Measurements from ENCODE around the gene PDLIM1.
A peak's percentile ranks its signal among the peaks of the same experiment; 100 is the strongest.

Gene PDLIM1

GRCh38 chr10:95275726-95276366 lies 15.0 kb downstream of the PDLIM1 start:
- H3K4me3 Mint-ChIP-seq, result no peak overlapping the region
- H3K9me3 Mint-ChIP-seq, result no peaks in the 10 kb centered on the region
- no peak for ATAC-seq (ENCODE audit: low read depth)
- H3K4me1 Mint-ChIP-seq, result peaks cover 44% of the 10 kb centered on the region
- peak overlapping the region; percentile 42 for H3K27ac Mint-ChIP-seq
- H3K27me3 Mint-ChIP-seq, result no peaks in the 10 kb centered on the region
- DNase-seq (ENCODE audit: low spot score in 2 of 2), result no peak
- H3K36me3 Mint-ChIP-seq, result peaks cover 14% of the 10 kb centered on the region

- Mint-ChIP-seq H3K4me3 (no peak overlapping the region), H3K4me1 (peaks cover 32% of the 10 kb centered on the region), H3K27me3 (no peaks in the 10 kb centered on the region), H3K27ac (peak overlapping the region; percentile 42), H3K9me3 (no peaks in the 10 kb centered on the region), H3K36me3 (peaks cover 22% of the 10 kb centered on the region)
- ATAC-seq (ENCODE audit: low read depth) (no peak), DNase-seq (ENCODE audit: low spot score in 2 of 2) (no peak)
Measured at GRCh38 chr10:95273393-95274312, 17.1 kb downstream of the PDLIM1 start.

GRCh38 chr10:95268438-95268837 lies 22.4 kb downstream of the PDLIM1 start:
- peaks cover 31% of the 10 kb centered on the region for H3K36me3 Mint-ChIP-seq
- H3K4me1 Mint-ChIP-seq, result peaks cover 18% of the 10 kb centered on the region
- H3K9me3 Mint-ChIP-seq, result no peaks in the 10 kb centered on the region
- peak overlapping the region; percentile 100 for H3K27ac Mint-ChIP-seq
- ATAC-seq (ENCODE audit: low read depth), result no peak
- DNase-seq (ENCODE audit: low spot score in 2 of 2), result no peak
- no peak overlapping the region for H3K4me3 Mint-ChIP-seq
- no peaks in the 10 kb centered on the region for H3K27me3 Mint-ChIP-seq

DNA sequence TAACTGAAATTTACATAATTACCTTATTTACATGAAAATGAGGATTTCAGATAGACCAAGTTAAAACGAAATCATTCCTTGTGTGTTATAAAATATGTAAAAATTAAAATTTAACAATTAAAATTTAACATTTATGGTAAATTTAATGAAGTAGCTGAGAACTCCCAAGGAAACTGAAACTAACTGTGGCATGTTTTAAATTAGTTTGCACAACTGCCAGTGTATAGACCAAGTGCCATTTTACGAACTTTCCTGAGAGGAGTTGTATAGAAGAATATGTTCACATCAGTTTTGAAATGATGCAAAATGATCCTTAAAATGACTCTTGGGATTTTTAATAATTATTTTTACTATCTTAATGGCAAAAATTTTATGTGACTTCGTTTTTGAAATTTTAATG lies 23.6 kb downstream of the PDLIM1 start:
- Mint-ChIP-seq H3K4me1 (peaks cover 20% of the 10 kb centered on the region), H3K27me3 (no peaks in the 10 kb centered on the region), H3K27ac (peak overlapping the region; percentile 100), H3K4me3 (no peak overlapping the region), H3K36me3 (peaks cover 34% of the 10 kb centered on the region), H3K9me3 (no peaks in the 10 kb centered on the region)
- DNase-seq (ENCODE audit: low spot score in 2 of 2) (no peak), ATAC-seq (ENCODE audit: low read depth) (no peak)

GRCh38 chr10:95266674-95267095 lies 24.1 kb downstream of the PDLIM1 start:
- no peaks in the 10 kb centered on the region for H3K27me3 Mint-ChIP-seq
- ATAC-seq (ENCODE audit: low read depth), result peak; percentile 97
- H3K27ac Mint-ChIP-seq, result peak overlapping the region; percentile 100
- H3K4me1 Mint-ChIP-seq, result peaks cover 20% of the 10 kb centered on the region
- peaks cover 34% of the 10 kb centered on the region for H3K36me3 Mint-ChIP-seq
- peak in 1 of 2 donors; percentile 63 for DNase-seq (ENCODE audit: low spot score in 2 of 2)
- H3K9me3 Mint-ChIP-seq, result no peaks in the 10 kb centered on the region
- peak overlapping the region; percentile 66 for H3K4me3 Mint-ChIP-seq

DNA sequence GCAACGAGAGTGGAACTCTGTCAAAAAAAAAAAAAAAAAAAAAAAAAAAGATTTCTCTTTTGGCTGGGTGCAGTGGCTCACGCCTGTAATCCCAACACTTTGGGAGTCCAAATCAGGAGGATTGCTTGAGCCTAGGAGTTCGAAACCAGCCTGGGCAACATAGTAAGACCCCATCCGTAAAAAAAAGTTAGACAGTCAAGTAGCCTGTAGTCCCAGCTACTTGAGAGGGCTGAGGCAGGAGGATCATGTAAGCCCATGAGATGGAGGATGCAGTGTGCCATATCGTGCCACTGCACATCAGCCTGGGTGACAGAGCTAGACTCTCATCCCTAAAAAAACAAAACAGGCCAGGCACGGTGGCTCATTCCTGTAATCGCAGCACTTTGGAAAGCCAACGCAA lies 25.2 kb downstream of the PDLIM1 start:
- H3K9me3 Mint-ChIP-seq, result no peaks in the 10 kb centered on the region
- H3K27ac Mint-ChIP-seq, result peak overlapping the region; percentile 100
- no peak overlapping the region for H3K4me3 Mint-ChIP-seq
- peaks cover 38% of the 10 kb centered on the region for H3K36me3 Mint-ChIP-seq
- ATAC-seq (ENCODE audit: low read depth) (no peak), DNase-seq (ENCODE audit: low spot score in 2 of 2) (no peak)
- peaks cover 20% of the 10 kb centered on the region for H3K4me1 Mint-ChIP-seq
- H3K27me3 Mint-ChIP-seq, result no peaks in the 10 kb centered on the region

GRCh38 chr10:95264227-95265051 lies 26.4 kb downstream of the PDLIM1 start:
- Mint-ChIP-seq H3K27ac (peak overlapping the region; percentile 100), H3K9me3 (no peaks in the 10 kb centered on the region), H3K4me3 (no peak overlapping the region), H3K27me3 (no peaks in the 10 kb centered on the region), H3K36me3 (peaks cover 35% of the 10 kb centered on the region), H3K4me1 (peaks cover 20% of the 10 kb centered on the region)
- ATAC-seq (ENCODE audit: low read depth), result no peak
- DNase-seq (ENCODE audit: low spot score in 2 of 2), result no peak

DNA sequence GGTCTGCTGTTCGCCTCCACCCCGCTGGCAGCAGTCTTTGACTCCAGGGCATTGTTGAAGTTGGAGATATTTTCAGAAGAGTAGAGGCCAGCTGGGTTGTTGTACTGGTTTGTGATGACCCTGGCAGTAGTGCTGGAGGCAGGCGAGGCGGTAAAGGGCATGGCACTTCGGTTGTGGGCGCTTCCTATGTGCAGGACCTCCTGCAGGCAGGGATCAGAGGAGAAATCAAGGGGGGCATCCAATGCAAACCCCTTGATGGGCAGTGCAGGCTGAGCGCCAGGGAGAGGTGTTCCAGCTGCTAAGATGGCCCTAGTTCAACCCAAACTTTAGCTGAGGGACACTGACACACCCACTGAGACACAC lies 27.0 kb downstream of the PDLIM1 start:
- H3K27me3 Mint-ChIP-seq, result no peaks in the 10 kb centered on the region
- peaks cover 37% of the 10 kb centered on the region for H3K36me3 Mint-ChIP-seq
- no peak overlapping the region for H3K4me3 Mint-ChIP-seq
- peaks cover 22% of the 10 kb centered on the region for H3K4me1 Mint-ChIP-seq
- no peak for ATAC-seq (ENCODE audit: low read depth)
- no peak for DNase-seq (ENCODE audit: low spot score in 2 of 2)
- no peaks in the 10 kb centered on the region for H3K9me3 Mint-ChIP-seq
- H3K27ac Mint-ChIP-seq, result peak overlapping the region; percentile 100

GRCh38 chr10:95262763-95263518 lies 27.9 kb downstream of the PDLIM1 start:
- ATAC-seq (ENCODE audit: low read depth), result peak; percentile 20
- no peak overlapping the region for H3K4me3 Mint-ChIP-seq

DNA sequence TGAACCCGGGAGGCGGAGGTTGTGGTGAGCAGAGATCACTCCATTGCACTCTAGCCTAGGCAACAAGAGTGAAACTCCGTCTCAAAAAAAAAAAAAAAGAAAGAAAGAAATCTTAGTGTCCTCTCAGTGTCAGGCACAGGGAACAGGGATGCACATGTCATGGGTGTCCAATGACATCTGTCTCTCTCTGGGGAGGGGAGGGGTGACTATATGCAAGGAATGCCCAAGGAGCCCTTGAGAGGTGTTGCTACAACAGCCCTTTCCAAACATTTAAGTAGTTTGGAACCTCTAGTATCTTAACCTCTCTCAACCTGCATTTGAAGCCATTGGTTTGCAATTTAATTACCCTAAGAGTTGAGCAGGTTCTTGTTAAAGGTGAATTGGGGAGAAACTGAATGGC lies 28.9 kb downstream of the PDLIM1 start:
- Mint-ChIP-seq H3K36me3 (peaks cover 49% of the 10 kb centered on the region), H3K27me3 (no peaks in the 10 kb centered on the region), H3K27ac (peak overlapping the region; percentile 100), H3K4me3 (no peak overlapping the region), H3K9me3 (peaks cover 4% of the 10 kb centered on the region), H3K4me1 (peaks cover 22% of the 10 kb centered on the region)
- ATAC-seq (ENCODE audit: low read depth) (no peak), DNase-seq (ENCODE audit: low spot score in 2 of 2) (no peak)

More at GRCh38 chr10:95262763-95263518, 27.9 kb downstream of the PDLIM1 start:
- peak overlapping the region; percentile 100 for H3K27ac Mint-ChIP-seq
- H3K27me3 Mint-ChIP-seq, result no peaks in the 10 kb centered on the region
- peaks cover 1% of the 10 kb centered on the region for H3K9me3 Mint-ChIP-seq
- H3K36me3 Mint-ChIP-seq, result peaks cover 40% of the 10 kb centered on the region
- H3K4me1 Mint-ChIP-seq, result peaks cover 22% of the 10 kb centered on the region
- DNase-seq (ENCODE audit: low spot score in 2 of 2), result no peak

DNA sequence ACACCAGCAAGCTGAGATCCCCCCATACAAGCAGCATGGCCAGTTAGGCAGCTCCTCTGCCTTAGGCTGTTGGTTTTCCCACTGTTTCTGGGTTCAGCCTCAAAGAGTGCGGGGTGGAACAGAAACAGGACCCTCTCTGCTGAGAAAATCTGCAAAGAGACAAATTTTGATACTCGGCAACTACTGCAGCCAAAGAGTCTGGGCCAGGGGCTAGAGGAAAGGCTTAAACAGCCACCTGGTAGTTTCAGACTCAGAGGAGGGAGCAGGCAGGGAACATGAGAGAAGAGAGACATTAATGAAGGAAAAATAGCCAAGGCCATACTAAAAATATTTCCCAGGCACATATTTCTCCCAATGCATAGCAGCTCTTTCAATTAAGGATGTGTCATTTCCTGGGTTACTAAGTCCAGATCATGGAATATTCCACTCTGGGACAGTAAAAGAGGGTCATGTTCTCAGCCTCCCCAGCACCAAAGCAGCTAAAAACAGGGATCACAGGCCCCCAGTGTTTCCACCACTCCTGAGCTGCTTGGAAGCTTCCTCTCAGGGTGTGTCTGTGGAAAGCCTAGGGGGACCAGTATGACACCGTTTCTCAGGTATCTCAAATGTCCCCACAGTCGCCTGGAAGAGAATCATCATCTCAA lies 29.8 kb downstream of the PDLIM1 start:
- peaks cover 49% of the 10 kb centered on the region for H3K36me3 Mint-ChIP-seq
- ATAC-seq (ENCODE audit: low read depth) (no peak), DNase-seq (ENCODE audit: low spot score in 2 of 2) (no peak)
- peak overlapping the region; percentile 83 for H3K27ac Mint-ChIP-seq
- peaks cover 4% of the 10 kb centered on the region for H3K9me3 Mint-ChIP-seq
- H3K27me3 Mint-ChIP-seq, result no peaks in the 10 kb centered on the region
- H3K4me1 Mint-ChIP-seq, result peaks cover 17% of the 10 kb centered on the region
- no peak overlapping the region for H3K4me3 Mint-ChIP-seq

GRCh38 chr10:95260397-95260881 lies 30.4 kb downstream of the PDLIM1 start:
- Mint-ChIP-seq H3K27me3 (no peaks in the 10 kb centered on the region), H3K4me1 (peaks cover 21% of the 10 kb centered on the region), H3K9me3 (peaks cover 4% of the 10 kb centered on the region), H3K4me3 (no peak overlapping the region), H3K27ac (peak overlapping the region; percentile 83), H3K36me3 (peaks cover 49% of the 10 kb centered on the region)
- DNase-seq (ENCODE audit: low spot score in 2 of 2), result no peak
- ATAC-seq (ENCODE audit: low read depth), result no peak

DNA sequence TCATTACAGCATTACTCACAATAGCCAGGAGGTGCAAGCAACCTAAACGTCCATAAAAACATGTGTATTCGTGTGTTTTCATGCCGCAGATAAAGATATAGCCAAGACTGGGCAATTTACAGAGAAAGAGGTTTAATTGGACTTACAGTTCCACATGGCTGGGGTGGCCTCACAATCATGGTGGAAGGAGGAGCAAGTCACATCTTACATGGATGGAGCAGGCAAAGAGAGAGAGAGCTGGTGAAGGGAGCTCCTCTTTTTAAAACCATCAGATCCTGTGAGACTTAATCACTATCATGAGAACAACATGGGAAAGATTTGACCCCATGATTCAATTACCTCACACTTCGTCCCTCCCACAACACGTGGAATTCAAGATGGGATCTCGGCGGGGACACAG lies 33.0 kb downstream of the PDLIM1 start:
- no peaks in the 10 kb centered on the region for H3K27me3 Mint-ChIP-seq
- ATAC-seq (ENCODE audit: low read depth), result no peak
- H3K36me3 Mint-ChIP-seq, result peaks cover 43% of the 10 kb centered on the region
- no peak overlapping the region for H3K4me3 Mint-ChIP-seq
- peaks cover 22% of the 10 kb centered on the region for H3K4me1 Mint-ChIP-seq
- H3K27ac Mint-ChIP-seq, result peak overlapping the region; percentile 83
- peaks cover 4% of the 10 kb centered on the region for H3K9me3 Mint-ChIP-seq
- DNase-seq (ENCODE audit: low spot score in 2 of 2), result no peak

All from memory B cell (primary cell).